B cell (primary cell): Measurements from ENCODE around the gene NSD1. TPM values are rescaled to one million over a fixed set of nuclear protein-coding genes. Genes with fewer than 3 reads are reported as not detected.

ENCODE experiments used
- ATAC-seq: fragments of 200-7000 bp; cut with Tn5 transposase; one replicate; pipeline ENCODE4 v1.10.0; 2021; ENCODE audit warnings: low read depth, mild to moderate bottlenecking, moderate number of reproducible peaks, moderate library complexity
- CTCF ChIA-PET: fragments of 350-600 bp; sonication (Branson Sonifier 250); formaldehyde crosslinking; loops from one replicate; lab custom pipeline; 2021; ENCODE audit warnings: antibody characterized with exemption, inconsistent platforms; lab: Charles Lee
- POLR2A ChIA-PET: fragments of 350-600 bp; sonication (Branson Sonifier 250); formaldehyde crosslinking; loops from one replicate; lab custom pipeline; 2021; ENCODE audit warnings: antibody characterized with exemption; lab: Charles Lee
- DNase-seq: peaks from one replicate; pipeline ENCODE4 v3.0.0; 2013
- H2AFZ ChIP-seq: 2 replicates; pipeline ENCODE4 v1.6.1; 2012; ENCODE audit warnings: mild to moderate bottlenecking, low read depth, low read length; ENCODE audit not compliant: insufficient read depth, poor library complexity, severe bottlenecking
- H3K27ac ChIP-seq, 2 donors: 1 replicate in 1 of 2; 2 replicates in 1 of 2; pipeline ENCODE4 v1.5.1; 2012 to 2013; ENCODE audit warnings: low read length in 2 of 2, mild to moderate bottlenecking in 2 of 2, moderate library complexity in 1 of 2
- H3K27me3 ChIP-seq, 4 experiments: fragments of 200-600 bp in 1 of 4; sonication (generic) in 1 of 4; replicated peaks in 1 of 4; 1 replicate in 2 of 4; 2 replicates in 2 of 4; pipeline versions ENCODE4 v1.6.1 to v1.7.0; 2013 to 2016; ENCODE audit warnings: low read length in 3 of 4, mild to moderate bottlenecking in 2 of 4, mixed read lengths in 1 of 4, moderate library complexity in 1 of 4; ENCODE audit not compliant: insufficient read depth in 4 of 4, control insufficient read depth in 3 of 4; ENCODE audit errors: control extremely low read depth in 1 of 4
- H3K36me3 ChIP-seq, 2 experiments: replicated peaks in 1 of 2; 1 replicate in 1 of 2; 2 replicates in 1 of 2; pipeline versions ENCODE4 v1.6.1 to v1.7.1; 2013; ENCODE audit warnings: low read length in 1 of 2; ENCODE audit not compliant: insufficient read depth in 2 of 2, control insufficient read depth in 1 of 2; ENCODE audit errors: control extremely low read depth in 1 of 2, extremely low read depth in 1 of 2
- H3K4me1 ChIP-seq, 2 donors: fragments of 200-600 bp in 1 of 2; sonication (generic) in 1 of 2; 1 replicate in 1 of 2; 2 replicates in 1 of 2; pipeline versions ENCODE4 v1.5.1 to v1.6.1; 2013 to 2017; ENCODE audit warnings: low read length in 2 of 2; ENCODE audit not compliant: control insufficient read depth in 2 of 2, insufficient read depth in 2 of 2
- H3K4me2 ChIP-seq: replicated peaks from 2 replicates; pipeline ENCODE3; 2012; ENCODE audit warnings: mild to moderate bottlenecking, low read depth, low read length; ENCODE audit not compliant: poor library complexity, severe bottlenecking
- H3K4me3 ChIP-seq, 5 experiments: fragments of 200-600 bp in 1 of 5; sonication (generic) in 1 of 5; 1 replicate in 3 of 5; 2 replicates in 2 of 5; pipeline versions ENCODE4 v1.5.1 to v1.7.0; 2011 to 2016; ENCODE audit warnings: low read length in 4 of 5, mild to moderate bottlenecking in 4 of 5, low read depth in 2 of 5, control low read depth in 1 of 5, moderate library complexity in 1 of 5; ENCODE audit not compliant: insufficient read depth in 1 of 5; ENCODE audit errors: control extremely low read depth in 1 of 5, extremely low read depth in 1 of 5
- H3K79me2 ChIP-seq: fragments of 200-600 bp; sonication (generic); one replicate; pipeline ENCODE4 v1.6.0; 2016; ENCODE audit warnings: low read length; ENCODE audit not compliant: control insufficient read depth, insufficient read depth
- H3K9ac ChIP-seq: fragments of 200-600 bp; sonication (generic); 2 replicates; pipeline ENCODE4 v1.6.1; 2017; ENCODE audit warnings: mild to moderate bottlenecking, low read length, moderate library complexity
- H3K9me3 ChIP-seq, 3 donors: one replicate each; pipeline versions ENCODE4 v1.6.1 to v1.7.1; 2013; ENCODE audit warnings: low read length in 2 of 3; ENCODE audit not compliant: control insufficient read depth in 2 of 3, insufficient read depth in 1 of 3; ENCODE audit errors: control extremely low read depth in 1 of 3
- H4K20me1 ChIP-seq: 2 replicates; pipeline ENCODE4 v1.6.0; 2012; ENCODE audit warnings: mild to moderate bottlenecking, low read length; ENCODE audit not compliant: insufficient read depth, control insufficient read depth, poor library complexity, severe bottlenecking
- H3K27ac Mint-ChIP-seq: one replicate; pipeline ENCODE4 v1.8.0; 2021; ENCODE audit warnings: mixed read lengths
- H3K27me3 Mint-ChIP-seq: one replicate; pipeline ENCODE4 v1.8.0; 2021; ENCODE audit warnings: mixed read lengths
- H3K4me1 Mint-ChIP-seq: one replicate; pipeline ENCODE4 v1.8.0; 2021; ENCODE audit warnings: mixed read lengths
- H3K4me3 Mint-ChIP-seq: one replicate; pipeline ENCODE4 v1.8.0; 2021; ENCODE audit warnings: mixed read lengths
- H3K9me3 Mint-ChIP-seq: one replicate; pipeline ENCODE4 v1.8.0; 2022; ENCODE audit warnings: mixed read lengths; ENCODE audit not compliant: insufficient read depth
- CTCF ChIP-seq: fragments of 200-600 bp; IDR thresholded peaks from one replicate; pipeline ENCODE4 v1.8.0; 2022; ENCODE audit warnings: antibody characterized with exemption, mild to moderate bottlenecking
- EZH2 ChIP-seq: IDR thresholded peaks from 2 replicates; pipeline ENCODE4 v1.6.1; 2012; ENCODE audit warnings: borderline replicate concordance, low read depth, mild to moderate bottlenecking, moderate library complexity, low read length; ENCODE audit not compliant: insufficient read depth, poor library complexity, severe bottlenecking
- WGBS: methylation state at CpG from one replicate; pipeline ENCODE4 v1.1.5; 2013; ENCODE audit warnings: missing lambda C conversion rate; ENCODE audit not compliant: insufficient coverage; 5-methylcytosine and 5-hydroxymethylcytosine counted together
- intact Hi-C: fragments of 100-400 bp; cut with micrococcal nuclease; formaldehyde crosslinking; loops from one replicate; pipeline ENCODE4 v1.10.0; 2022
- polyA plus RNA-seq: library from polyadenylated mRNA; depleted of rRNA; stranded (reverse); fragments of >200 nt; gene quantifications from 2 replicates; pipeline ENCODE4 v1.2.3, GENCODE V29; 2012
- total RNA-seq, 2 donors: library from RNA; stranded (reverse); fragments of 120-200 nt in 1 of 2; gene quantifications; 1 replicate in 1 of 2; 2 replicates in 1 of 2; pipeline versions ENCODE4 v1.2.3 to v1.2.4, GENCODE V29; 2013 to 2022

Gene NSD1
- total and polyA plus RNA-seq, 2 donors (not counting 1 experiment from before 2014, with no cell fraction given), result 10.8 to 145 TPM

- intact Hi-C loops, result loop anchor here (1.0 to 2.0 kb wide), 4 partner anchors 20 to 223 kb away; partner anchors contain the start of genes LMAN2 and RGS14
- ChIA-PET POLR2A (interaction anchor here (0.5 to 2.1 kb wide), 8 partner anchors 8 to 1083 kb away, joined by 3 to 8 read pairs (median 4); partner anchors contain the start of gene MXD3), CTCF (interaction anchor here (1.0 to 1.8 kb wide), 3 partner anchors 20 to 184 kb away, joined by 3 to 6 read pairs (median 3); no protein-coding TSS in a partner anchor)
- ATAC-seq (peak; percentile 15), DNase-seq (peak; percentile 82)
- peaks cover 22% of the 10 kb centered on the region for H3K79me2 ChIP-seq
- H3K4me3 Mint-ChIP-seq, result peak overlapping the region; percentile 86
- TF ChIP-seq EZH2 (no peak), CTCF (no peak)
- peak overlapping the region; percentile 93 for H3K27ac Mint-ChIP-seq
- peaks cover 0 to 25% of the 10 kb centered on the region in 2 experiments for H3K36me3 ChIP-seq
- peak overlapping the region; percentile 96 for H3K4me2 ChIP-seq
- peaks cover 0 to 2% (median 0%) of the 10 kb centered on the region in 3 donors for H3K9me3 ChIP-seq
- H3K4me1 ChIP-seq, result peaks cover 33 to 43% of the 10 kb centered on the region in 2 donors
- no peaks in the 10 kb centered on the region for H3K27me3 ChIP-seq
- H2AFZ ChIP-seq, result peak overlapping the region; percentile 88
- under 1% methylated on average over 56 of the region's 83 CpGs for WGBS
- H3K9ac ChIP-seq, result peak overlapping the region; percentile 79
- no peaks in the 10 kb centered on the region for H3K27me3 Mint-ChIP-seq
- H3K4me1 Mint-ChIP-seq, result peaks cover 39% of the 10 kb centered on the region
- peaks cover 15% of the 10 kb centered on the region for H4K20me1 ChIP-seq
- no peaks in the 10 kb centered on the region for H3K9me3 Mint-ChIP-seq
- H3K27ac ChIP-seq, result peak overlapping the region; percentile 66 to 76
- peak overlapping the region; percentile 65 to 80 (median 74) for H3K4me3 ChIP-seq
Observed at GRCh38 chr5:177133853-177134696, 502 bp downstream of the NSD1 start.
